Osteocyte (in vitro differentiated cells): ENCODE results near the gene CENPX. TPM values are rescaled to one million over a fixed set of nuclear protein-coding genes. Genes with fewer than 3 reads are reported as not detected.
"Not testable (repeated sequence)": the region's sequence is repeated elsewhere in the genome, so short reads cannot be mapped to it uniquely, and the experiment has no call there.

Experiments
- DNase-seq: peaks from one replicate; pipeline ENCODE4 v3.0.0; 2021; ENCODE audit warnings: mixed read lengths; ENCODE audit not compliant: unreplicated experiment; ENCODE audit errors: extremely low spot score
- H3K27ac Mint-ChIP-seq: one replicate; pipeline ENCODE4 v1.8.0; 2021; ENCODE audit warnings: mild to moderate bottlenecking, mixed read lengths; ENCODE audit not compliant: unreplicated experiment
- H3K27me3 Mint-ChIP-seq: one replicate; pipeline ENCODE4 v1.8.0; 2021; ENCODE audit warnings: mixed read lengths; ENCODE audit not compliant: unreplicated experiment
- H3K36me3 Mint-ChIP-seq: one replicate; pipeline ENCODE4 v1.8.0; 2021; ENCODE audit warnings: mixed read lengths; ENCODE audit not compliant: unreplicated experiment
- H3K4me1 Mint-ChIP-seq: one replicate; pipeline ENCODE4 v1.8.0; 2021; ENCODE audit warnings: mixed read lengths; ENCODE audit not compliant: unreplicated experiment
- H3K4me3 Mint-ChIP-seq: one replicate; pipeline ENCODE4 v1.8.0; 2021; ENCODE audit warnings: mild to moderate bottlenecking, moderate library complexity, mixed read lengths; ENCODE audit not compliant: unreplicated experiment
- H3K9me3 Mint-ChIP-seq: one replicate; pipeline ENCODE4 v1.8.0; 2021; ENCODE audit warnings: mixed read lengths; ENCODE audit not compliant: unreplicated experiment
- CTCF ChIP-seq: fragments of 200-600 bp; sonication (generic); IDR thresholded peaks from 2 replicates; pipeline ENCODE4 v1.5.0; 2021; ENCODE audit warnings: antibody characterized with exemption, mild to moderate bottlenecking, moderate library complexity
- total RNA-seq: library from RNA; stranded (reverse); gene quantifications from 2 replicates; pipeline ENCODE4 v1.2.1, GENCODE V29; 2021

CENPX gene
- total RNA-seq, 1 donor from 2014 or later: 31.7 TPM

DNA sequence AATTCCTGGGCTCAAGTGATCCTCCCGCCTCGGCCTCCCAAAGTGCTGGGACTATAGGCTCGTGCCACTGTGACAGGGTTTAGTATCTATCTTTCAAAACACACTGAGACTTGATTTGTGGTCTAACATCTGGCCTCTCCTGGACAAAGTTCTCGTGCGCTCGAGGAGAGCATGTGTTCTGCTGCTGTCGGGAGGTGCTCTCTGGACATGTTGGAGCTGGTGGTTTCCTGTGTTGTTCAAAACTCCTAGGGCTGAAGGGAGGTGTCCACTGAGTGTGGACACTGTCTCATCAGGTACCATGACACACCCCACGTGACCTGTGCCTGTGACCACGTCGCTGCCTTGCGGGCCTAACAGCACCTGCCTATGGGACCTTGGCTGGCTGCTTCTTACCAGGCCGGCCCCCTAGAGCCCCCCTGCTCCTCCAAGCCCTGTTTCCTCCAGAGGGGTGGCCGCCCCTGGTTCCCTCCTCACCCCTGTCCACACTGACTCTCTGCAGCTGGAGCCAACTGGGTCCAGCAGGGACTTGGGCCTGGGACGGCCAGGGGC lies 23.3 kb upstream of the CENPX start:
- no peak for TF ChIP-seq CTCF
- Mint-ChIP-seq H3K36me3 (peaks cover 13% of the 10 kb centered on the region), H3K4me3 (no peak overlapping the region), H3K27ac (no peak overlapping the region), H3K9me3 (no peaks in the 10 kb centered on the region), H3K4me1 (peaks cover 13% of the 10 kb centered on the region), H3K27me3 (no peaks in the 10 kb centered on the region)
- no peak for DNase-seq

DNA sequence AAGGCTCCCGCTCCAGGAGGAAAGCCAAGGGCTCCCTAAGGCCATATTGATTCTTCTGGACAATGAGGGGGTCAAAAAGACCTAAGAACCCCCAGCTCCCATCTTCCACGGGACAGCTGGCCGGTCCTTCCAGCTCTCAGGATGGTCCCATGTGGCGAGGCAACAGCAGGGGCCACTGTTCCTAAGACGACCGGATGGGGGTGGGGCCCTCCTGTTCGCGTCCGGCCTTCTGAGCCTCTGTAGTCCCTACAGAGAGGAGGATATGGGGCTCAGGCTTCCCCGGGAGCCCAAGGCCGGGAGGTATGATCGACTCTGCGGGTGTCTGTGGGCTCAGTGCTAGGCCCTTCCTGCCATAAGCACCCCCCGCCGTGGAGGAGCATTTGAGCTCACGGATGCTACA lies 20.8 kb upstream of the CENPX start:
- no peak overlapping the region for H3K4me3 Mint-ChIP-seq
- no peaks in the 10 kb centered on the region for H3K9me3 Mint-ChIP-seq

GRCh38 chr17:82042649-82043048 lies 20.0 kb upstream of the CENPX start:
- peaks cover 8% of the 10 kb centered on the region for H3K36me3 Mint-ChIP-seq
- H3K4me1 Mint-ChIP-seq: peaks cover 9% of the 10 kb centered on the region
- H3K4me3 Mint-ChIP-seq: no peak overlapping the region
- H3K27me3 Mint-ChIP-seq: no peaks in the 10 kb centered on the region
- TF ChIP-seq CTCF: no peak
- H3K9me3 Mint-ChIP-seq: no peaks in the 10 kb centered on the region
- H3K27ac Mint-ChIP-seq: no peak overlapping the region
- DNase-seq: no peak

More for the DNA sequence above, 20.8 kb upstream of the CENPX start:
- Mint-ChIP-seq H3K27ac (no peak overlapping the region), H3K27me3 (no peaks in the 10 kb centered on the region), H3K4me1 (peaks cover 5% of the 10 kb centered on the region), H3K36me3 (peaks cover 9% of the 10 kb centered on the region)
- no peak for TF ChIP-seq CTCF
- DNase-seq: no peak

GRCh38 chr17:82041144-82041814 lies 18.6 kb upstream of the CENPX start:
- DNase-seq: no peak
- no peak for TF ChIP-seq CTCF
- H3K4me1 Mint-ChIP-seq: peaks cover 11% of the 10 kb centered on the region
- no peak overlapping the region for H3K27ac Mint-ChIP-seq
- no peak overlapping the region for H3K4me3 Mint-ChIP-seq
- H3K27me3 Mint-ChIP-seq: no peaks in the 10 kb centered on the region
- H3K36me3 Mint-ChIP-seq: no peaks in the 10 kb centered on the region
- H3K9me3 Mint-ChIP-seq: no peaks in the 10 kb centered on the region

DNA sequence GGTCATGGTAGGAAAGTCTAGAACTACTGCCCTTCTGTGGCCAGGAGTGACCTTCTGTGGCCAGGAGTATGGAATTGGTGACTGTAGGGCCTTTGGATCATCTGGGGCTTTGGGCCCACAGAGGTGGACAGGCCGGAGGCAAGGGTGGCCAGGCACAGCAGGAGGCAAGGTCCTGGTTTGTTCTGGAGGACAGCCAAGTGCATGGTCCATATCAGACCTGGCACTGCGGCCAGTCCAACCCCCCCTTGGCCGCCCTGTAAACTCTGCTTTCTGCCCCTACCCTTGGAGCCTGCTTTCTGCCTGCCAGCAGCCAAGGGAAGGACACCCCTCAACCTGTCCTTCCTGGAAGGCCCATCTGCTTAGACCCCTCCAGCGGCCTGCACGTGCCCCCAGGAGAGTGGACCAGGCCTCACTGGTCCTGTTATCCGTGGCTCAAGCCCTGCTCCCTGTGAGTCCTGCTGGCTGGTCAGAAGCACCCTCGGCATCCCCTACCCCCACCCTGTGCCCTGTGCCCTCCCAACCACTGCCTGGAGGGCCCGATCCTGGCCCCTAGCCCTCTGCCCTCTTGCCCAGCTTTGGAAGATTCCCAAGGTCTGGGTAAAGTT lies 17.1 kb upstream of the CENPX start:
- no peak for TF ChIP-seq CTCF
- H3K27me3 Mint-ChIP-seq: no peaks in the 10 kb centered on the region
- no peak for DNase-seq
- H3K9me3 Mint-ChIP-seq: no peaks in the 10 kb centered on the region
- no peak overlapping the region for H3K4me3 Mint-ChIP-seq
- no peaks in the 10 kb centered on the region for H3K36me3 Mint-ChIP-seq
- H3K27ac Mint-ChIP-seq: no peak overlapping the region
- peaks cover 14% of the 10 kb centered on the region for H3K4me1 Mint-ChIP-seq

DNA sequence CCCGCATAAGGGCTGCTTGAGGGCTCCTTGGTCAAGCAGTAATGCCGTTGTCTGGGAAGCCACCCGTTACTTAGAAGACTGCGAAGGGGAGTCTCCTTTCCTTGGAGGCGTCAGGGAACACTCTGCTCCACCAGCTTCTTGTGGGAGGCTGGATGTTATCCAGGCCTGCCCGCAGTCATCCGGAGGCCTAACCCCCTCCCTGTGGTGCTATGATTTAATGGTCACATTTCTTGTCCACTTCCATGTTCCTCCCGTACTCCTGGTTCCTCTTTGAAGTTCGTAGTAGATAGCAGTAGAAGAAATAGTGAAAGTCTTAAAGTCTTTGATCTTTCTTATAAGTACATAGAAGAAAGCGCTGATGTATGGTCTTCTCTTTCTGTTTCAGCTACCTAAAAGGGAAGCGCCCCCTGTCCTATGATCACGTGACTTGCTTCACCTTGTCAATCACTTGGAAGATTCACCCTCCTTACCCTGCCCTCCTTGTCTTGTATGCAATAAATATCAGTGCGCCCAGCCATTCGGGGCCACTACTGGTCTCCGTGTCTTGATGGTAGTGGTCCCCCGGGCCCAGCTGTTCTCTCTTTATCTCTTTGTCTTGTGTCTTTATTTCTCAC lies 16.2 kb upstream of the CENPX start:
- not testable (repeated sequence) for H3K36me3 Mint-ChIP-seq, H3K4me3 Mint-ChIP-seq, H3K27ac Mint-ChIP-seq, DNase-seq, H3K9me3 Mint-ChIP-seq, H3K27me3 Mint-ChIP-seq
- peaks cover 14% of the 10 kb centered on the region for H3K4me1 Mint-ChIP-seq
